ENCODE results near the gene ADIG.

- no peak for TF ChIP-seq CTCF (IDR thresholded peaks at IDR 0.05)
- no peak for TF ChIP-seq POLR2A (IDR thresholded peaks at IDR 0.05)
These were observed 42.1 kb downstream of the ADIG start for GRCh38 chr20:38623061-38623460.

Measured in Peyer's patch (tissue), 4 donors.